Endothelial cell of umbilical vein (primary cell): ENCODE results near the gene ADIRF. TPM values are rescaled to one million over a fixed set of nuclear protein-coding genes. Genes with fewer than 3 reads are reported as not detected.
"Not testable (repeated sequence)": the region's sequence is repeated elsewhere in the genome, so short reads cannot be mapped to it uniquely, and the experiment has no call there.

Experiments used
- BruUV-seq: library from RNA; stranded (reverse); fragments of 400-500 nt; replicated peaks from 2 replicates; lab custom pipeline; 2021; lab: Mats Ljungman, UMichigan
- CTCF ChIA-PET: fragments of 300-600, 350-600 bp; sonication (Branson Sonifier 250); formaldehyde crosslinking; loops from one replicate; lab custom pipeline; 2021; ENCODE audit warnings: antibody characterized with exemption, inconsistent platforms; lab: Charles Lee
- POLR2A ChIA-PET: fragments of 300-600, 350-600 bp; sonication (Branson Sonifier 250); formaldehyde crosslinking; loops from one replicate; lab custom pipeline; 2021; ENCODE audit warnings: antibody characterized with exemption, inconsistent platforms; lab: Charles Lee
- DNase-seq: peaks from one replicate; pipeline ENCODE4 v3.0.0-alpha.2; 2011; ENCODE audit warnings: low read depth, low spot score
- FAIRE-seq: peaks from 2 replicates; lab custom pipeline; 2011; peaks lifted over from hg19 to GRCh38; lab: Jason Lieb, UNC
- H2AFZ ChIP-seq: 2 replicates; pipeline ENCODE4 v1.6.0; 2012; ENCODE audit warnings: low read depth, low read length, control low read depth, inconsistent platforms
- H3K27ac ChIP-seq: 2 replicates; pipeline ENCODE4 v1.5.1; 2011; ENCODE audit warnings: low read depth, mild to moderate bottlenecking, control low read depth, low read length, moderate library complexity; ENCODE audit not compliant: insufficient read depth
- H3K27me3 ChIP-seq, 2 experiments: 2 replicates each; pipeline versions ENCODE4 v1.6.0 to v1.6.1; 2011; ENCODE audit warnings: low read length in 2 of 2, mixed read lengths in 1 of 2; ENCODE audit not compliant: control insufficient read depth in 2 of 2, insufficient read depth in 2 of 2
- H3K36me3 ChIP-seq, 2 experiments: 2 replicates in 1 of 2; 3 replicates in 1 of 2; pipeline ENCODE4 v1.5.1; 2011; ENCODE audit warnings: low read length in 2 of 2, mild to moderate bottlenecking in 1 of 2, moderate library complexity in 1 of 2; ENCODE audit not compliant: control insufficient read depth in 2 of 2, insufficient read depth in 2 of 2; ENCODE audit errors: extremely low read depth in 1 of 2
- H3K4me1 ChIP-seq: 3 replicates; pipeline ENCODE4 v1.5.1; 2011; ENCODE audit warnings: mild to moderate bottlenecking, low read length; ENCODE audit not compliant: control insufficient read depth, insufficient read depth; ENCODE audit errors: extremely low read depth
- H3K4me2 ChIP-seq: 2 replicates; pipeline ENCODE4 v1.6.1; 2011; ENCODE audit warnings: low read length, control low read depth, mixed read lengths; ENCODE audit not compliant: insufficient read depth
- H3K4me3 ChIP-seq, 3 experiments: fragments of 200-600 bp in 1 of 3; sonication (generic), shearing (Covaris generic) in 1 of 3; replicated peaks in 1 of 3; 2 replicates each; pipeline ENCODE4 v1.5.1; 2011 to 2016; ENCODE audit warnings: control low read depth in 3 of 3, low read length in 3 of 3, mild to moderate bottlenecking in 2 of 3, inconsistent platforms in 1 of 3, low read depth in 1 of 3, moderate library complexity in 1 of 3; ENCODE audit not compliant: insufficient read depth in 1 of 3
- H3K79me2 ChIP-seq: 2 replicates; pipeline ENCODE4 v1.6.0; 2012; ENCODE audit warnings: low read length, inconsistent platforms; ENCODE audit not compliant: control insufficient read depth, insufficient read depth
- H3K9ac ChIP-seq: replicated peaks from 2 replicates; pipeline ENCODE3; 2011; ENCODE audit warnings: low read length, control low read depth; ENCODE audit not compliant: insufficient read depth; ENCODE audit errors: extremely low read depth
- H3K9me1 ChIP-seq: replicated peaks from 3 replicates; pipeline ENCODE4 v1.6.0; 2011; ENCODE audit warnings: mild to moderate bottlenecking, low read length; ENCODE audit not compliant: control insufficient read depth, insufficient read depth; ENCODE audit errors: extremely low read depth
- H3K9me3 ChIP-seq: replicated peaks from 2 replicates; pipeline ENCODE4 v1.5.1; 2012; ENCODE audit warnings: low read length, inconsistent platforms; ENCODE audit not compliant: control insufficient read depth, insufficient read depth
- H4K20me1 ChIP-seq: replicated peaks from 2 replicates; pipeline ENCODE3; 2011; ENCODE audit warnings: mild to moderate bottlenecking, low read length; ENCODE audit not compliant: control insufficient read depth, insufficient read depth; ENCODE audit errors: extremely low read depth
- CTCF ChIP-seq, 2 donors: IDR thresholded peaks; 1 replicate in 1 of 2; 2 replicates in 1 of 2; pipeline ENCODE4 v1.5.1; 2011; ENCODE audit warnings: low read length in 2 of 2, mild to moderate bottlenecking in 2 of 2, moderate library complexity in 2 of 2, control low read depth in 1 of 2, inconsistent platforms in 1 of 2, low read depth in 1 of 2; ENCODE audit not compliant: insufficient read depth in 1 of 2; ENCODE audit errors: extremely low read depth in 1 of 2
- EZH2 ChIP-seq: IDR thresholded peaks from 2 replicates; pipeline ENCODE4 v1.6.1; 2012; ENCODE audit warnings: borderline replicate concordance, low read depth, mild to moderate bottlenecking, moderate library complexity, low read length, inconsistent platforms; ENCODE audit not compliant: severe bottlenecking
- FOS ChIP-seq: IDR thresholded peaks from 2 replicates; pipeline ENCODE4 v1.6.1; 2011; ENCODE audit warnings: mild to moderate bottlenecking, low read length, moderate library complexity, borderline replicate concordance; ENCODE audit not compliant: insufficient read depth
- GATA2 ChIP-seq: IDR thresholded peaks from 2 replicates; pipeline ENCODE4 v1.7.0; 2011; ENCODE audit warnings: low read depth, mild to moderate bottlenecking, moderate library complexity, mixed read lengths, low read length; ENCODE audit not compliant: insufficient read length, insufficient read depth
- JUN ChIP-seq: IDR thresholded peaks from 2 replicates; pipeline ENCODE4 v1.6.1; 2011; ENCODE audit warnings: borderline replicate concordance, low read depth; ENCODE audit not compliant: insufficient read length, insufficient read depth
- MAX ChIP-seq: IDR thresholded peaks from 2 replicates; pipeline ENCODE4 v1.6.1; 2011; ENCODE audit not compliant: insufficient read depth, insufficient read length
- MYC ChIP-seq: IDR thresholded peaks from one replicate; pipeline ENCODE4 v1.6.1; 2011; ENCODE audit warnings: mild to moderate bottlenecking, low read depth, low read length
- POLR2A ChIP-seq: IDR thresholded peaks from 2 replicates; pipeline ENCODE4 v1.6.1; 2012; ENCODE audit warnings: low read depth, mild to moderate bottlenecking, control low read depth, low read length
- POLR2AphosphoS5 ChIP-seq: IDR thresholded peaks from 2 replicates; pipeline ENCODE4 v1.6.1; 2012; ENCODE audit warnings: low read depth, mild to moderate bottlenecking, control low read depth, low read length, moderate library complexity; ENCODE audit not compliant: insufficient read depth
- dilution Hi-C: fragments of 300-500 bp; cut with MboI; formaldehyde crosslinking; loops from one replicate; pipeline ENCODE4 v1.15.0; 2019; ENCODE audit warnings: low sequenced_read_pairs; ENCODE audit not compliant: extremely low pct_ligation_motif_present
- intact Hi-C: fragments of 100-400 bp; cut with micrococcal nuclease; formaldehyde crosslinking; loops from one replicate; pipeline ENCODE4 v1.10.0; 2022
- polyA plus RNA-seq, 4 experiments: library from polyadenylated mRNA; depleted of rRNA in 3 of 4; stranded (reverse) in 3 of 4; unstranded in 1 of 4; fragments of >200 nt; gene quantifications; 2 replicates each; pipeline versions ENCODE4 v1.2.1 to v1.2.3, GENCODE V29; 2011 to 2012; ENCODE audit warnings: missing spikeins in 1 of 4
- total RNA-seq: library from RNA; stranded (reverse); gene quantifications from 2 replicates; pipeline ENCODE4 v1.2.3, GENCODE V29; 2021

ADIRF gene
- total and polyA plus RNA-seq, 2 donors (not counting 3 experiments of a cell fraction or from before 2014, with no cell fraction given): 3.7 to 4.4 TPM

- ChIA-PET CTCF (interaction anchor here (2.2 to 12.5 kb wide), 3 partner anchors 11 to 147 kb away, joined by 5 to 325 read pairs (median 189); partner anchors contain the start of genes ADIRF, MMRN2 and SNCG), POLR2A (interaction anchor here (2.9 kb wide), 1 partner anchor 12 kb away, joined by 13 read pairs; the partner anchor contains the start of genes MMRN2 and SNCG)
- Histone ChIP-seq H3K9ac (no peak overlapping the region), H3K27ac (no peak overlapping the region), H3K4me2 (no peak overlapping the region), H3K9me1 (no peaks in the 10 kb centered on the region), H3K36me3 (peaks cover 20 to 47% of the 10 kb centered on the region in 2 experiments), H3K9me3 (no peaks in the 10 kb centered on the region), H3K27me3 (no peaks in the 10 kb centered on the region), H3K4me1 (no peaks in the 10 kb centered on the region), H2AFZ (no peak overlapping the region), H3K4me3 (no peak overlapping the region), H3K79me2 (peaks cover 59% of the 10 kb centered on the region), H4K20me1 (no peaks in the 10 kb centered on the region)
- FAIRE-seq (no peak), DNase-seq (no peak)
- intact Hi-C loops: no loop called here
- TF ChIP-seq MAX (no peak), GATA2 (no peak), FOS (no peak), POLR2A (no peak), EZH2 (no peak), JUN (no peak), POLR2AphosphoS5 (no peak), CTCF (IDR thresholded peaks at IDR 0.05; ENCODE audit: extremely low read depth in 1 of 2, insufficient read depth in 1 of 2, low read depth in 1 of 2, low read length in 2 of 2) (no peak), MYC (no peak)
- no TSS peak for BruUV-seq
- dilution Hi-C loops: no loop called here
These were observed 21.8 kb upstream of the ADIRF start for GRCh38 chr10:86946213-86947155.

DNA sequence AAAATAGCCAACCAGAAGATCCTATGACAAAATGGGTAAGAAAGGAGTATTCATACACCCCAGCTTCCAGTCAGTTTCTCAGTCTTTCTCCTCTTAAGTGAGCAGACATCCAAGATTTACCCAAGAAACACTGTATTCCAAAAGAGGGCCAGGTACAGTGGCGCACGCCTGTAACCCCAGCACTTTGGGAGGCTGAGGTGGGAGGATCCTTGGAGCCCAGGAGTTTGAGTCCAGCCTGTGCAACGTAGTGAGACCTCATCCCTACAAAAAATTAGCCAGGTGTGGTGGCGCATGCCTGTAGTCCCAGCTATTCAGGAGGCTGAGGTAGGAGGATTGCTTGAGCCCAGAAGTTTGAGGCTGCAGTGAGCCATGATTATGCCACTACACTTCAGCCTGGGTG lies 20.5 kb upstream of the ADIRF start:
- H3K27me3 ChIP-seq, H3K9me3 ChIP-seq, H2AFZ ChIP-seq, H3K4me1 ChIP-seq, H3K9ac ChIP-seq, H3K4me2 ChIP-seq, H3K4me3 ChIP-seq, DNase-seq, FAIRE-seq, BruUV-seq, intact Hi-C loops, POLR2A ChIA-PET, H3K9me1 ChIP-seq, H3K27ac ChIP-seq, dilution Hi-C loops, H4K20me1 ChIP-seq: not testable (repeated sequence)
- Histone ChIP-seq H3K36me3 (peaks cover 12 to 39% of the 10 kb centered on the region in 2 experiments), H3K79me2 (peaks cover 68% of the 10 kb centered on the region)
- CTCF ChIA-PET: interaction anchor here (0.5 to 12.5 kb wide), 5 partner anchors 9 to 263 kb away, joined by 3 to 325 read pairs (median 5); partner anchors contain the start of genes ADIRF, MMRN2 and SNCG
